OCI-LY7 (cell line): ENCODE data around the gene DMXL2.

Experiments used
- EZH2phosphoT487 ChIP-seq: fragments of 200-600 bp; sonication (generic); IDR thresholded peaks from 2 replicates; pipeline ENCODE4 v1.6.1; 2018; ENCODE audit warnings: low read depth, borderline replicate concordance, mild to moderate bottlenecking, mixed run types, antibody characterized with exemption, low read length, moderate library complexity, mixed read lengths
- TF ChIP-seq, protein P1 (sequence below): fragments of 200-600 bp; sonication (generic); conservative IDR thresholded peaks from 2 replicates; pipeline ENCODE4 v1.5.1; 2014; ENCODE audit warnings: mild to moderate bottlenecking, antibody characterized with exemption, low read length, moderate library complexity, mixed read lengths

DNA sequence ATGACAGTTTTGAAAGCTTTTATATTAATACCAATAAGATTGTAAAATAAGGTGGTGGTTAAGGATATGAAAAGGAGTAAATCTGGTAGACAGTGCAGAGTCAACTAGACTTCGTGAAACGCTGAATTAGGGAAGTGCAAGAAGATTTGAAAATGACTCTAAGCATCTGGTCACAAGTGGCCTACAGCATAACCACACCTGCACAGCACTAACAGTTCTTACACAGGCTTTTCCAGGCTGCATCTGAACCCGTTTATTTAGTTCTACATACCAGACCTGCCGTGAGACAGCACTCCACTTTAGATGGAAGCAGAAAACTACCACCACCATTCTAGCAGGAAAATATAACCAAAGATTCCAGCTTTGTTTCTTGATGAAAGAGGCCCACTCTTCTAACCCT lies 1.9 kb downstream of the DMXL2 start:
- TF ChIP-seq, protein P1, sequence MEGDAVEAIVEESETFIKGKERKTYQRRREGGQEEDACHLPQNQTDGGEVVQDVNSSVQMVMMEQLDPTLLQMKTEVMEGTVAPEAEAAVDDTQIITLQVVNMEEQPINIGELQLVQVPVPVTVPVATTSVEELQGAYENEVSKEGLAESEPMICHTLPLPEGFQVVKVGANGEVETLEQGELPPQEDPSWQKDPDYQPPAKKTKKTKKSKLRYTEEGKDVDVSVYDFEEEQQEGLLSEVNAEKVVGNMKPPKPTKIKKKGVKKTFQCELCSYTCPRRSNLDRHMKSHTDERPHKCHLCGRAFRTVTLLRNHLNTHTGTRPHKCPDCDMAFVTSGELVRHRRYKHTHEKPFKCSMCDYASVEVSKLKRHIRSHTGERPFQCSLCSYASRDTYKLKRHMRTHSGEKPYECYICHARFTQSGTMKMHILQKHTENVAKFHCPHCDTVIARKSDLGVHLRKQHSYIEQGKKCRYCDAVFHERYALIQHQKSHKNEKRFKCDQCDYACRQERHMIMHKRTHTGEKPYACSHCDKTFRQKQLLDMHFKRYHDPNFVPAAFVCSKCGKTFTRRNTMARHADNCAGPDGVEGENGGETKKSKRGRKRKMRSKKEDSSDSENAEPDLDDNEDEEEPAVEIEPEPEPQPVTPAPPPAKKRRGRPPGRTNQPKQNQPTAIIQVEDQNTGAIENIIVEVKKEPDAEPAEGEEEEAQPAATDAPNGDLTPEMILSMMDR = no peak
- no peak for TF ChIP-seq EZH2phosphoT487
